ENCODE data around the gene SERINC3. TPM values are rescaled to one million over a fixed set of nuclear protein-coding genes. Genes with fewer than 3 reads are reported as not detected.

Gene SERINC3
- total and polyA plus RNA-seq, 2 of the 8 experiments (the other 6 are each of a cell fraction or from before 2014, with no cell fraction given): 47.2 to 66.0 TPM

DNA sequence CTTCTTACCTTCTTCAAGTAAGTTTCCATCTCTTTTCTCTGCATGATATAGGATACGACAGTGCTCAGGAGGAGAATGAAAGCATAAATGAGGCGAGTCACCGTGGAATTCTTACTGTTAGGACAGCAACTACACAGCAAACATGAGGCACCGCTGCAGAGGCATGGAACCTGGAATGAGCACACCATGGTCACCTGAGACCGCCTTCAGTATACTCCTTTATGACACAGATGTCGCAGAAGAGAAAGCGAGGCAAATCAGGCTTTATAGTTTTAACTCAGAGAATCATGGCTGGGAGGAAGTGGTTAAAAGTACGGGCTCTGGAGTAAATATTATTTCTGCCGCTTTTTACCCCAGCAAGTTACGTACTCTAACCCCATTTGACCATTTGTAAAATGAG lies 8.0 kb downstream of the SERINC3 start (continued):
- TF ChIP-seq CTCF (IDR thresholded peaks at IDR 0.05; ENCODE audit: control extremely low read depth in 1 of 3, insufficient read depth in 1 of 3, low read depth in 1 of 3, low read length in 3 of 3) (no peak), USF2 (IDR thresholded peaks at IDR 0.05; ENCODE audit: low read length) (no peak), NANOG (IDR thresholded peaks at IDR 0.05; ENCODE audit: insufficient read depth, low read depth, low read length, poor library complexity, severe bottlenecking) (no peak), HDAC6 (IDR thresholded peaks at IDR 0.05; ENCODE audit: low read depth, low read length) (no peak), RBBP5 (IDR thresholded peaks at IDR 0.05; ENCODE audit: borderline replicate concordance, low read depth, low read length) (no peak), CEBPB (IDR thresholded peaks at IDR 0.05; ENCODE audit: low read depth, low read length) (no peak)
